ENCODE measurements around the gene TAOK1. TPM values are rescaled to one million over a fixed set of nuclear protein-coding genes. Genes with fewer than 3 reads are reported as not detected.
"Not testable (repeated sequence)": the region's sequence is repeated elsewhere in the genome, so short reads cannot be mapped to it uniquely, and the experiment has no call there.

Gene TAOK1
- total RNA-seq, 1 donor from 2014 or later: 43.0 TPM

GRCh38 chr17:29504711-29505110, 114.5 kb downstream of the TAOK1 start:
- intact Hi-C loops (cut with micrococcal nuclease): no loop called here
- ATAC-seq: no peak
- no peak for DNase-seq

DNA sequence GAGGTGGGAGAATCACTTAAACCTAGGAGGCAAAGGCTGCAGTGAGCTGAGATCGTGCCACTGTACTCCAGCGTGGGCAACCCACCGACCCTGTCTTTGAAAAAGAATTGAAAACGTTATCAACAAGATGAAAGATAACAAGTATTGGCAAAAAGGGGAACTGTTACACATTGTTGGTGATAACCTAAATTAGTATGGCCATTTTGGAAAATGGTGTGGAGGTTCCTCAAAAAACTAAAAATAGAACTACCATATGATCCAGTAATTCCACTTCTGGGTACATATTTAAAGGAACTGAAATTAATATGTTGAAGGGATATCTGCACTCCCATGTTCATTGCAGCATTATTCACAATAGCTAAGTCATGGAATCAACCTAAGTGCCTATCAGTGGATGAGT, 115.7 kb downstream of the TAOK1 start:
- no peak for DNase-seq
- no peak for ATAC-seq
- intact Hi-C loops (cut with micrococcal nuclease): no loop called here

- intact Hi-C loops (cut with micrococcal nuclease): no loop called here
- DNase-seq (no peak), ATAC-seq (no peak)
Observed at GRCh38 chr17:29510953-29511352, 120.8 kb downstream of the TAOK1 start.

DNA sequence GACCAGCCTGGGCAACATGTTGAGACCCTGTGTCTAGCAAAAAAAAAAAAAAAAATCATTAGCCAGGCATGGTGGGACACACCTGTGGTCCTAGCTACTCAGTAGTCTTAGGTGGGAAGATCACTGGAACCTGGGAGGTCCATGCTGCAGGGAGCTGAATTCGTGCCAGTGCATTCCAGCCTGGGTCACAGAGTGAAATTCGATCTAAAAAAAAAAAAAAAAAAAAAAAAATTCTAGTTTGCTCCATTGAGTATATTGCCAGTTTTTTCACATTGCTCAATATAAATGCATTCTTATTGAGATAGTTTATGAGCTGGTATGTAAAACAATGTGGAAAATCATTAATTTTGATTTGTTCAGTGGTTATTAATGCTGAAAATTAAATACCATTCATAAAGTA, 124.6 kb downstream of the TAOK1 start:
- DNase-seq (no peak), ATAC-seq (no peak)
- intact Hi-C loops (cut with micrococcal nuclease): no loop called here

GRCh38 chr17:29518359-29518758, 128.2 kb downstream of the TAOK1 start:
- ATAC-seq: no peak
- intact Hi-C loops (cut with micrococcal nuclease): no loop called here

DNA sequence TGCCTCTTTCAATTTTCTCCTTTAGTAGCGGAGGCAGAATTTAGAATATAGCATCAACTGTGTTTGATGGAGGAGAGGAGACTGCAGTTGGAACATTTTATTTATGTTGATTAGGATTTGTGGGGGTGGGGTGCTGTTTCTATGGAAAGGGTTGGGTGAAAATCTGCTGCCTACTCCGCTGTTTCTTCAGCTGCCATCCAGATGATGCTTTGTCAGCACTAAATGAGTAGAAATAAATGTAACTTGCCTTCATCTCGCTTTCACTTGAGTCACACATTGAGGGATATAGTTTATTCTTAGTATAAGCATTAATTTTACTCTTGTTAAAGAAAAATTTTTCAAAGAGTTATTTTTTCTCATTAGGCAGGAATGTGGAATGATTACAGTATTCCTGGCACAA, 134.5 kb downstream of the TAOK1 start:
- intact Hi-C loops (cut with micrococcal nuclease): no loop called here
- ATAC-seq (no peak), DNase-seq (no peak)

More at GRCh38 chr17:29518359-29518758, 128.2 kb downstream of the TAOK1 start:
- no peak for DNase-seq

DNA sequence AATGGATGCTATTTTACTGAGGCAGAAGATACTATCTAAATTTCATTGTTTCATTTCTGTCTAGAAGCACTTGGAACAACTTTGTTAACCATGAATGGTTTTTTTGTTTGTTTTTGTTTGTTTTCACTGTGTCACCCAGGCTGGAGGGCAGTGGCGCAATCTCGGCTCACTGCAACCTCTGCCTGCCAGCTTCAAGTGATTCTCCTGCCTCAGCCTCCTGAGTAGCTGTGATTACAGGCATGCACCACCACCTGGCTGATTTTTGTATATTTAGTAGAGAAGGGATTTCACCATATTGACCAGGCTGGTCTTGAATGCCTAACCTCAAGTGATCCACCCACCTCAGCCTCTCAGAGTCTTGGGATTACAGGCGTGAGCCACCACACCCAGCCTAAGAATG, 136.2 kb downstream of the TAOK1 start:
- ATAC-seq: no peak
- intact Hi-C loops (cut with micrococcal nuclease): no loop called here
- no peak for DNase-seq

GRCh38 chr17:29533976-29534375, 143.8 kb downstream of the TAOK1 start:
- intact Hi-C loops (cut with micrococcal nuclease): no loop called here
- DNase-seq: no peak
- ATAC-seq: no peak

GRCh38 chr17:29544066-29544465, 153.9 kb downstream of the TAOK1 start:
- ATAC-seq: no peak
- DNase-seq: no peak
- intact Hi-C loops (cut with micrococcal nuclease): no loop called here

DNA sequence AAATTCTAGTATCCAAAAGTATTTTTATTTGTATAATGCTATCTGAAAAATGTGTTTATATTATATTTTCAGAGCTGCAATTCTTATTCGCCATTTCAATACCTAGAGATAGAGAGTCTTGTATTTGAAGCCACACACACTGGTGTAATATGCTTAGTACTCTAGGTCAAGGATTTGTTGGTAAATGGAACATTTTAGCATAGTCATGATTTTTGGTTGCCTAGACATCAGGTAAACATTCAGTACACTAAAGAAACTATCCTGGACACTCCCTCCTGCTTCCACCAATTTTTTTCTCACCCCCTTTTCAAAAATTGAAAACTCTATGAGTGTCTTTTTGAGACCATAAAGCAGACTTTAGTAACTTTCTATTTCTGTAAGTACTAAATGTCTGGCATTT, 155.9 kb downstream of the TAOK1 start:
- intact Hi-C loops (cut with micrococcal nuclease): no loop called here
- ATAC-seq (no peak), DNase-seq (no peak)

DNA sequence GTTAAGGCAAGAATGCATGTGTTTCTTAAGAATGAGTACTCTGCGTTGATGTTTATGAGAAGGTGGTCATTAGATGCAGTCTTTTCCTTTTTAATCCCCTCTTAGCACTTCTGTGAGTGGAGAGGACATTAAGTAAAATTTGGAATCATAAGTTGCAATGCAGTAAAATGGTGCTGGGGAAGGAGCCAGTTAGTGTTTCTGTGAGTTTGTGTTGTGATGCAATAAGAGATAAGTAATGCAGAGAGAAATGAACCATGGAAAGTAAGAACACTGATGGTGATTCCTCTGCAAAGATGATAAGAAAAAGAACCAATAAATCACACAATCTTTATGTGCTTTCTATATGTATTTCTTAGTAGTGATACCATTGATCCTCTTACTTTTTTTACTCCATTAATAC, 156.7 kb downstream of the TAOK1 start:
- ATAC-seq: no peak
- DNase-seq: no peak
- intact Hi-C loops (cut with micrococcal nuclease): no loop called here

- no peak for DNase-seq
- ATAC-seq: peak; percentile 42
- intact Hi-C loops (cut with micrococcal nuclease): no loop called here
Observed at GRCh38 chr17:29549177-29549923, 159.2 kb downstream of the TAOK1 start.

DNA sequence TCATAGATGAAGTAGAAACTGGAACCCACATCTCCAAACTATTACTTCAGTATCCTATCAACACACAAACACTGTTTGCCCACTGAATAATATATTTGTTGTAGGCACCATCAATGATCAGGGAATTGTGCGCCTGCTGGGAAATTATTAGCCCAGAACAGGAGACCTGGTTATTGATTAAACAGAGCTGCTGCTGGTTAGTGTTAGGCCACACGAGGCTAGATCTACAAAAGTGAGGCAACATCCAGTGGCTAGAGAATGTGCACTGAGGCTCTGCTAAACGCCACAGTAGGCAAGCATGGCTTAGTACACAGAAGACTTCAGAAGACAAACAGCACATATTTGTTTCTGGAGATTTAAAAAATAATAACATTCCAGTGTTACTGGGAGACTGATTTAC, 165.7 kb downstream of the TAOK1 start:
- DNase-seq: no peak
- no peak for ATAC-seq
- intact Hi-C loops (cut with micrococcal nuclease): no loop called here

- ATAC-seq (no peak), DNase-seq (no peak)
- intact Hi-C loops (cut with micrococcal nuclease): no loop called here
Observed at GRCh38 chr17:29557085-29557738, 167.0 kb downstream of the TAOK1 start.

DNA sequence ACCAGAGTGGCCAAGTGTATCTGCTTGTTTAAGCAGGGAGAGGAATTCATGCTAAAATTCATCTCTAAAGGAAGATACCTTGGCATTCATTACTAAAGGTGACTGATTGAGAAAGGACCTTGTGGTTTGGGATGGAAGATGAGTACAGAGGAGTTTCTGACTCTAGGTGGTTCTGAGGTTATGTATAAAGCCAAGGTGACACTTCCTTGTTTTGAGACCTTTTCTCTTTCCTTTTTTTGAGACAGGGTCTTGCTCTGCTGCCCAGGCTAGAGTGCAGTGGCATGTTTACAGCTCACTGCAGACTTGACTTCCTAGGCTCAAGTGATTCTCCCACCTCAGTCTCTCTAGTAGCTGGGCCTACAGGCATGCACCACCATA, 167.6 kb downstream of the TAOK1 start:
- intact Hi-C loops (cut with micrococcal nuclease): no loop called here

GRCh38 chr17:29558139-29558538, 168.0 kb downstream of the TAOK1 start:
- intact Hi-C loops (cut with micrococcal nuclease); ATAC-seq; DNase-seq: not testable (repeated sequence)

More for the DNA sequence above, 167.6 kb downstream of the TAOK1 start:
- DNase-seq: no peak
- ATAC-seq: no peak

DNA sequence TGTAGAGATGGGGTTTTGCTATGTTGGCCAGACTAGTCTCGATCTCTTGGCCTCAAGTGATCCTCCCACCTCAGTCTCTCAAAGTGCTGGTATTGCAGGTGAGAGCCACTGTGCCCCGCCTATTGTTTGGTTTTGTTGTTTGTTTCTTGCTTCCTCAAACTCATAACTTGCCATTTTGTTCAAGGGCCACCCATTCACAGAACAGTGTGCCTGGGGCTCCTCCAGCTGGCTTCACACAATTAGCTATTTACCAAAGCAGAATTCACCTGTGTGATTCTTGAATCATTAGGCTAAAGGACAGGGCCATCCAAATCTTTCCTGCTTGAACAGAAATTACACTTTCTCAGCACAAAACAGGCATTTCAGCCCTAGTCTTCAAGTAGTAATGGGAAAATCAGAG, 169.5 kb downstream of the TAOK1 start:
- no peak for DNase-seq
- intact Hi-C loops (cut with micrococcal nuclease): no loop called here
- no peak for ATAC-seq

DNA sequence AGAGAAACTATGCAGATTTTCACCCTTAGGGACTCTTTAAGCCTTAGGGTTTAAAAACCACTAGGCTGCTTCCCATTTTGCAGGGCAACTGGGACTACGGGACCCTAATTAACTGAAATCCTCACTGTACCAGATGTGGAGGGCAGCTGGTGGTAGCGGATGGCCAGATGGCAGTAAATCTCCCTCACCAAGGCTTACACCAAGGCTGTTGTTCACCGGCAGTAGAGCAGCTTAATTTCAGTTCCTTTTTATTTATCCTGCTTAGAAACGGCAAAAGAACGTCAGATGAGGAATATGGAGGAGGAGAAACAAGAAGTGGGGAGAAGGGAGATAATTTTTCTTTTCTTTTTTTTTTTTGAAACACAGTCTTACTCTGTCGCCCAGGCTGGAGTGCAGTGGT, 170.2 kb downstream of the TAOK1 start:
- intact Hi-C loops (cut with micrococcal nuclease): no loop called here
- DNase-seq: no peak
- peak; percentile 36 for ATAC-seq

DNA sequence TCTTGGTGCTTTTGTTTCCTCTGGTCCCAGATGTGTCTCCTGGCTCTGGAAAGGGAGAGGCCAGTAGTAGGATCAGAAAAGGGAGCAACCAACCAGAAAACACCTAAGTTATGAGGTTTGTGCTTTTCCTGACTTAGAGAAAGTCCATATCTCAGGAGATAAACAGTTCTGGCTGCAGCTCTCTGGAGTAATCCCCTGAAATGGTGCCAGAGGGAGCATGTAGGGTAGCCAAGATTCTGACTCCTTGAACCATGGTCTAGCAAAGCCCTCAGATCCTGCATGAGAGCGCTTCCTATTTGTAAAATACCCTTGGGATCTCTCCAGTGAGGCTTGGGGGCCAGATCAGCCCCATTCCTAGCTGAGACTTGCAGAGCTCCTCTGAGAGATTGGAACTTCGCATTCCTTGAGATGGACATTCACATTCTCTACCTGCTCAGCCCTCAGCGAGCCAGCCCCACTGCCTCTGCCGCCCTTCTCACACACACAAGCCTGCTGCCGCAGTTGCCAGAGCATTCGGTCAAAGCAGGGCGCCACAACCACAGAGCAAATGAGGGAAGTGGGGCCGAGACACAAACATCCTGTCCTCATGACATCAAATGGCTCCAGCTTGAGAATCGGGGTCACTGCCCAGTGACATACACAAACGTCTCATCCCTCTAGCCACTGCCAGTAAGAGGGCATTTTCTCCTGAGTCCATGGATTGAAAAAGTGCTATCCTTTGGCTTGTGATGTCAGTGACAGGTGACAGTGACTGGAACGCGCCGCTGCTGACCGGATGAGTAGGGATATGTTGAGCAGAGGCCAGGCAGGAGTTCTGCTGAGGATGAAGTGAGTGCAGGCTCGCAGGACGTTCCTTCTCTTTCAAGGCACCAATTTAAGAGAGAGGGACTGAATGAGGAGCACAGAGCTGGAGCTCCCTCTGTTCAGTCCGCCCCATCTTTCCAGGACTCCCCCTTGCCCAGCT, 171.7 kb downstream of the TAOK1 start:
- intact Hi-C loops (cut with micrococcal nuclease): no loop called here
- DNase-seq (peak; percentile 40), ATAC-seq (no peak)

- intact Hi-C loops (cut with micrococcal nuclease): no loop called here
- ATAC-seq: no peak
- DNase-seq: peak; percentile 26
Observed at GRCh38 chr17:29562615-29563014, 172.5 kb downstream of the TAOK1 start.
